NK-92 treated with Interleukin-12 subunit alpha and Interleukin-12 subunit beta, amount 100 ng/mL, for 24 hours (cell line): Measurements from ENCODE around the gene TTC27.

Source experiments
- DNase-seq: peaks from one replicate; lab custom pipeline; 2025; lab: John Stamatoyannopoulos, UW

Gene TTC27

DNA sequence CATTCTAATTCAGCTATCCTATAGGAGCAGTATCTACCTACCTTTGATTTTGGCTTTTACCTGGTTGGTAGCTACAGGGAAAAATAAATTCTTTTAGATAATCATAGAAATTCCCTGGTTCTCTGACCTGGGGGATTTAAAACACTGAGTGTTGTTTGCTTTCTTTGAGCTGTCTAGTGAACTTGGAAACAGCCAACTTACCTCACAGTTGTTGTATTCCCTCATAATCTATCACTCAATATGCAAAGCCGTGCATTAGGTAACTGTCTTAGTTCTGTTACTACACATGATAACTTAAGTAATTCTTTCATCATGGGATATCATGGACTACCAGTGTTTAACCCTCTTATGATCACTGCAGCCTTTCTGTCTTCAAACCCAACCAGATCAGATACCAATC lies 127.8 kb downstream of the TTC27 start:
- no peak for DNase-seq

DNA sequence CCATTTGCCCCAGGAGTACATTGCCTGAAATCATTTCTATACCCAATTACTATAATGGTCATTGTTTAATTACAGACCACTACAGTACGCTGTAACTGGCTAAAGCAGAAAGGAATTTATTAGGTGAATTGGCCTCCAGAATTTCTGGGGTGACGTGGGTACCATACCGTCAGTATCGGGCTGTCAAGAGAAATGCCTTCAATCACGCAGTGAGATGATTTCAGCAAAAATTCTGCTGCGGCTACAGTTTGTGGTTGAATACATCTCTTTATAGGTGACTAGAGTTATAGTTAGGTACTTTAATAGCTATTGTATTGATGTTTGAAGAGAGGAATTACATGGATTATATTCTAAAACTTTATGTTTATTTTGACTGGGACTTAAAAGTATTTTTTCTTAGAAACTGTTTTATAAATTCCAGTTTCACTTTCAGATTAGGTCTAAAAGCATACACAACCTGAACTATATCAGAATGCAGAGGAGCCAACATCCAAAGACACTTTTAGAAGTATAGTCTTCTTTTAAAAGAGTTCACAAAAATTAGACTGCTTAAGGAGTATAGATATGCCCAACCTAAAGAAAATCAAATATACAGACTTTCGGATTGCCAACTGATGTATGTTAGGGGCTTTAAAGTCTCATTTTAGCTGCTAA lies 128.4 kb downstream of the TTC27 start:
- DNase-seq = no peak

DNA sequence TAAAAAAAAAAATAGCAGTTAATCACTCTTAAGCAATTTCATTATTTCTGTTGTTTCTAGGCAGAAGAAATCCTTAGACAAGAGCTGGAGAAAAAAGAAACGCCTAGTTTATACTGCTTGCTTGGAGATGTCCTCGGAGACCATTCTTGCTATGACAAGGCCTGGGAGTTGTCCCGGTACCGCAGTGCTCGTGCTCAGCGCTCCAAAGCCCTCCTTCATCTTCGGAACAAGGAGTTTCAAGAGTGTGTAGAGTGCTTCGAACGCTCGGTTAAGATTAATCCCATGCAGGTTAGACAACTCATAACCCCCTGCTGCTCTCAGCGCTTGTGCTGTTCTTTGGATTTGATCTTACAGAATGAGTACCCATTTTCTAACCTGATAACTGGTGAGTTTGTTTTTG lies 130.4 kb downstream of the TTC27 start:
- no peak for DNase-seq

DNA sequence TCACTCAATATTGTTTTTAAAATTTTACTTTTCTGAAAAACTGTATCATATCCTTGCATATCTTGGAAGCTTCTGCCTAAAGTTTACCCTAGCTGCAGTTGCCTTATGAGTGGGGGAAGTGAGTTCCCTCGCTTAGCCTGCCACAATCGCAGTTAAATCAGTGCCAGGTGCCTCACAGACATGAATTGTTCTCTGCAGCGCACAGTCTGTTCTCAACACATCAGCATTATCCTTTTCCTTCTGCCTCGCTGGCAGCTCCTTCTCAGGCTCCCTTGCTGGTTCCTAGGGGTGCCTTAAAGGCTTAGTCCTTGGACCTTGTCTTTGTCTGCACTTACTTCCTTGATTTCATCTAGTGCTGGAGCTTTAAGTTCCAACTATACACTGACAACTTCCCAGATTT lies 132.8 kb downstream of the TTC27 start:
- no peak for DNase-seq

DNA sequence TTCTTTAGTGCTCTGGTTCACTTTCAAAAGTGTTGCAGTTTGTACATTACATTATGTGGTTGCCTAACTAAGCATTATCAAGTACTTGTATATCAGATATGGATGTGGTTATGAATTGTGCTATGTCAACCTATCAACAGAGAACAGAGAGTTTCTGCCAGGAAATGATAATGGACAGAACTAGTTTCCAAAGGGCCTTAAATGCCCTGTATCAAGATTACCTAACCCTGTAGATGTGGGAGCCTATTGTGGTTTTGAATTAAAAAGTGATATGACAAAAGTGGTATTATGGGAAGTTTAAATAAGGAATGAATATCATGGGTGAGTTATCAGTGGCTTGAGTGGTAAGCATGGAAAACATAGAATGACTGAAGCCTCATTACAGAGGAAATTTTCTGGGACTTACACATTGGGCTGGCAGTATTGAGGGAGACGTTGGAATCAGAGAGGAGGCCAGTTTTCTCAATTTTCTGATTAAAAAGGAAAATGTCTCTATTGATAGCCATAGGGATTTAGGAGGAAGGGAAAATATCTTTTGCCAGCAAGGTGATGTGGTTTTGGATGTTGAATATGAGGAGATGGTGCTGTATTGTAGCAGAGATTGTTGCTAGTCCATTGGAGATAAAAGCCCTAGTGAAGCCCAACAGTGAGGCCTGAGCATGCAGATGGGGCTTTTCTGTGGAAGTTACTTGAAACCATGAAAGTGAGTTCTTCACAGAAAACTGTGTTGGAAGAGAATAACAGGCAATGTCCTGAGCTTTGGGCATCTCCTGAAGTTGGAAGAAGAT lies 140.7 kb downstream of the TTC27 start:
- DNase-seq = no peak

GRCh38 chr2:32770360-32770759 lies 142.5 kb downstream of the TTC27 start:
- no peak for DNase-seq

GRCh38 chr2:32772638-32773447 lies 145.0 kb downstream of the TTC27 start:
- DNase-seq = no peak

DNA sequence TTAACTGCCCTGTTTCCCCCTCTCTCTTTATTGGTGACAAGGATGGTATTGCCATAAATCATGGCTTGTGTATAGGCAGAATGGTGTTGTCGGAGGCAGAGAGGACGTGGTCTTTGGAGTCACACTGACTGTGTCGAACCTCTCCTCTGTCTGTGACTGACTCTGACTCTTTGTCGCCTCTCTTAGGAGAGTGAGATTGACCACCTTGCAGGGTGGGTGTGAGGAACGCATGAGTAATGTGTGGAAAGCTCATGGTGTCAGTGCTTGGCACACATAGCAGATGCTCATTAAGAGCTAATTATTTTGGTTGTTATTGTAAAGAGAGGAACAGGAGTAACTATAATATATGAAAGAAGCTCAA lies 145.6 kb downstream of the TTC27 start:
- peak; percentile 22 for DNase-seq

DNA sequence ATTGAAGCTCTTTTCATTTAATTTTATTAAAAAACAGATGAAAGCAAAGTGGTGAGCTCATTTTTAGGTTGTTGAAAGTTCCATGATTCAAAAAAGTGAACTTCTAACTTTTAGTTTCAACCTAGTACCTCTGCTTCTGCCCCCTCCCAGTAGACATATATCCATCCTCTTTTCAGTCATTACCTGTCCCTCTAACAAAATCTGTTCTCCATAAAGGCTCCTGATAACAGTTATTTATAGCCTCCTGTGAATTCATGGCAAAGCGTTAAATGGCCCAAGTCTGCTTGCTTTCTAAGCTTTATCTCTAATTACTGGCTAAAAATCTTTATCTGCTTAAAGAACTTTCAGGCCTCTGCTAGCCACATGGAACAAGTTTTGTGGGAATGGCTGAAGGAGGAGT lies 148.1 kb downstream of the TTC27 start:
- DNase-seq = no peak

DNA sequence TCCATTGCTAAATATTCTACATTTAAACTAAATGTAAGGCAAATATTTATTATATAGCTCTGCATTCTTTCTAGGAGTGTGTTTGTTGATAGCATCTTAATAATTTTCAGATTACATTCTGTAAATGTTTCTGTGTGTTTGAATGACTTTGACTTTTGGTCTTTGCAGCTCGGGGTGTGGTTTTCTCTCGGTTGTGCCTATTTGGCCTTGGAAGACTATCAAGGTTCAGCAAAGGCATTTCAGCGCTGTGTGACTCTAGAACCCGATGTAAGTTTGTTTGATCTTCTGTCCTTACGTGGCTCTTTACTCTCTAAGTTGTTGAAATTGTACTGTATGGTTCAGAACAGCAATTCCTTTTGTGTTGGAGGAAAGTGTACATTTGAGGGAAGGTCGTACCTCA lies 149.9 kb downstream of the TTC27 start:
- DNase-seq = no peak

GRCh38 chr2:32780961-32781360 lies 153.1 kb downstream of the TTC27 start:
- no peak for DNase-seq

GRCh38 chr2:32783469-32783868 lies 155.6 kb downstream of the TTC27 start:
- DNase-seq = no peak

GRCh38 chr2:32783933-32784332 lies 156.1 kb downstream of the TTC27 start:
- no peak for DNase-seq

- DNase-seq = no peak
Observed at GRCh38 chr2:32787207-32787606, 159.4 kb downstream of the TTC27 start.

- no peak for DNase-seq
Observed at GRCh38 chr2:32788114-32788513, 160.3 kb downstream of the TTC27 start.

DNA sequence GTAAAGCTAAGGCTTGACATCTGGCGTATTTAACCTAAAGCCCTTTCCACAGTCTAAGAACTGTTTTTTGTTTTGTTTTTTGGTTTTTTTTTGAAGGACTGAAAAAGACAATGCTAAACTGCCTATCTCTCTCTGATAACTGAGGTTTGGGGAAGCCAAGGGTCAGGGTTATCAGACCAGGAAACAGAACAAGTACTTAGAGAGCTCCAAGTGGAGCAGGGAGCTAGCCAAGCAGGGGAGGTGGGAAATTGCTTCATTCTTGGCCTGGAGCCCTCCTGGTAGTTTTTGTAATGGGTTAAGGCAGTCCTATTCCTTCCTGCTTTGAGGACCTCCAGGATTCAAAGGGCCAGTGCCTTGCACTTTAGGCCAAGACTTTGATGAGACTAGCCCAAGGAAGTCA lies 164.6 kb downstream of the TTC27 start:
- no peak for DNase-seq

- DNase-seq = no peak
Observed at GRCh38 chr2:32798829-32799228, 171.0 kb downstream of the TTC27 start.

DNA sequence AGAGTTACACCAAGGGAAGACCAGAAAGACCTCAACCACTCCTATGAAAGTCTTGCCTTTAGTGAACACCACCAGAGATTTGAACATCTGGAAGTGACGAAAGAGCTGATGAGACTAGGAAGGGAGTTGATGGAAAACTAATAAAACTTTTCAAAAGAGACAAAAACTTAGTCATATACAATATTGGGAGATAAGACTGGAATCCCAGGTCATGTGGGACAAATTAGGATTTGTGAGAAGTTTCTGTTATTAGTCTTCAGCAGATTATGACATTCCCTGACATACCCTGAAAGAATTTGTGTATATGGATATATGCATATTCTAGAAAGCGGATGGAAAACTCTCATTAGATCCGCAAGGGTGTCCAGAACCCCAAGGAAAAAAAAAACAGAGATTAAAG lies 173.9 kb downstream of the TTC27 start:
- no peak for DNase-seq

- DNase-seq = no peak
Observed at GRCh38 chr2:32802877-32803276, 175.0 kb downstream of the TTC27 start.

- no peak for DNase-seq
Observed at GRCh38 chr2:32804205-32804604, 176.4 kb downstream of the TTC27 start.

DNA sequence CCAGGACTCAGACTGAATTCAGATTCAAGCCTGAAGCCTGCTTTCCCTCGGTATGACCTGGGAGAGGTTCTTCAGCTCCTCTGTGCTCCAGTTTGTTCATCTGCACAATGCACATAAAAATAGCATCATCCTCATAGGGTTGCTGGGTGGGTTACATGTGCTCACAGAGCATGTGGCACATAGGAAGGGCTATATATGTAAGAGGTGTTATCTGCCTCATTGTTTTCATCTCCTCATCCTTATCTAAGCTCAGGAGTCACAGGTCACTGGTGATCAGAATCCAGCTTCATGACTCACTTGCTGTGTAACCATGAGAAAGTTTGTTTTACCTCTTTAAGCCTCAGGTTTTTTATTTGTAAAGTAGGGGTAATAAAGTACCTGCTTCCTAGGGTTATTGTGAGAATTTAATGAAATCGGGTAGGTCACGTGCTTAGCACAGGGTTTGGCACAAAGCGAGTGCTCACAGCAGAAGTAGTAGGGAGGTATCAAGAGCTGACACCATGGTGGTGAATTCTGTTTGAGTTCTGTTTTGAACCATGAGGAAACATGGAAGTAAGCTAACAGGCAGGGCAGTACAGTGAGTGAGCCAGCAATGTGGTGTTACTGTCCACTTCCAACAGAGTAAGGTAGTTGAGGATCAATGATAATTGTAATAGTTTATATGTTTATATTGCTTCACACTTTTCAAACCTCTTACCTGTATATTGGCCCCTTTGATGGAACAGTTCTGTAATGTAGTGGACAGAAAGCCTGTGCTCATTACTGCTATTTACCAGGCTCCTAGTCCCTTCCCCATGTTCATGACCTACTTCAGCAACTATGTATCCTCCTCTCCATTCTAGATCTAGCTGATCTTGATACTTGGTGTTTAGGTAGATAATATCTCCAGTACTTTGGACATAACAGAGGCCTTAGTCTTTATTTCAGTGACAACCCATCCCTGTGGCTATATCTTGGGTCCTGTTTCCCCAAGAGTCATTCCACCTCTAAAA lies 177.6 kb downstream of the TTC27 start:
- no peak for DNase-seq

DNA sequence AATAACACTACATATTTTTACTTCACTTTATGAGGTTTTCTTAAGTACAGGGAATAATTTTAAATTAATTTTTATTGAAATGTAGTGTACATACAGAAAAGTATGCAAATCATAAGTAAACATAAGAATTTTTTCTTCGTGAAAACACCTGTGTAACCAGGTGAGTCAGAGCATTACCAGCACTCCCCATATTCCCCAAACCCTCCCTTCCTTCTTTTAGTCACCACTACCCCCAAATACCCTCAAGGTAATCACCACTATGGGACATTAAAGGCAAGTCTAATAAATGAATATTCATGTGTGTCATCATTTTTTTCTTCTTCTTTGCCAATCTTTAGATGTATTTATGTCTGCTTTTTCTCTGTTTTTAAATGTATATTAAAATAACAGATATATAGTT lies 179.0 kb downstream of the TTC27 start:
- DNase-seq = no peak
